Measurements from ENCODE around the gene PAX4. TPM values are rescaled to one million over a fixed set of nuclear protein-coding genes. Genes with fewer than 3 reads are reported as not detected.
"Not testable (repeated sequence)": the region's sequence is repeated elsewhere in the genome, so short reads cannot be mapped to it uniquely, and the experiment has no call there.

Gene PAX4
- total RNA-seq, 1 donor from 2014 or later = not detected

DNA sequence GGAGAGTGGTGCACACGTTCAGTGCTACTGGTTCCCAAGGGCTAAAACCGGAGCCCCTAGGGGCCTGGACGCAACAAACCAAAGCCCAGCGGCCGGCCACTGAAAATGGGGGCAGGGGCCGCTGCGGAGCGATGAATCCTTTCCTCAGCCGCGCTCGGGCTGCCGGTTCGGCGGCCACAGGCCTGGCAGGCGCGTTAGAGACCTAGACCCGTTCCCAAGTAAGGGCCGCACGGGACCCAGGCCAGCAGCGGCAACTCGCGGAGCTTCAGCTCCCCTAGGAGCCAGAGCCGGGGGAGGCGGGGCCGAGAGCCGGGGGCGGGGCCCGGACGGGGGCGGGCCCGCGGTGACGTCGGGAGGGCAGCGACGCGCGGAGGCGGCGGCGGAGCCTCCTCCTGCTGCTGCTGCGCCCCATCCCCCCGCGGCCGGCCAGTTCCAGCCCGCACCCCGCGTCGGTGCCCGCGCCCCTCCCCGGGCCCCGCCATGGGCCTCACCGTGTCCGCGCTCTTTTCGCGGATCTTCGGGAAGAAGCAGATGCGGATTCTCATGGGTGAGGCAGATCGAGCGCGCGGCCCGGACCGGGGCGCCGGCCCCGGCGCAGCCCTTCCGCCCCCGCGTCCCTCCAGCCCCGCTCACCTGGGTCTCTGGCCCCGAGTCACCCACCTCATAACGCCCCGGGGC, 29.8 kb downstream of the PAX4 start, which contains the start of gene ARF5:
TSS of gene ARF5 (plus strand) at position 393 of the 678 bp plus-strand sequence. CDS start at position 481, 88 bp downstream.
- no peak for DNase-seq (ENCODE audit: extremely low read depth, low read depth, low spot score)

DNA sequence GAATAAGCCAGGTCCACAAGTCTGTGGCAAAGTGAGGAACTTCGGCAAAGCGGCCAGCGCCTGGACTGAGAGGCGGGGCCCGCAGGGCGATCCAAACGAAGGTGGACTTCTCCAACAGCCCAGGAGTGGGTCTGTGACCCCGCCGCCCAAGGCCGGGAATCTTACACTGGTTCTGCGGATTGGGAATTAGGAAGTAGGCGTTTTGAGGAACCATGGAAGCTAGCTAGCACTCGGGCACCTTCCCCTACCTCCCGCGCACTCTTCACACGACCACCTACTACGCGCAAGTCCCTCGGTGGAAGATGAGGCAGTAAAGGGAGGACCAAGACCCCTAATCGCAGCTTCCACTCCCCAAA, 30.3 kb downstream of the PAX4 start:
- DNase-seq (ENCODE audit: extremely low read depth, low read depth, low spot score) = no peak

DNA sequence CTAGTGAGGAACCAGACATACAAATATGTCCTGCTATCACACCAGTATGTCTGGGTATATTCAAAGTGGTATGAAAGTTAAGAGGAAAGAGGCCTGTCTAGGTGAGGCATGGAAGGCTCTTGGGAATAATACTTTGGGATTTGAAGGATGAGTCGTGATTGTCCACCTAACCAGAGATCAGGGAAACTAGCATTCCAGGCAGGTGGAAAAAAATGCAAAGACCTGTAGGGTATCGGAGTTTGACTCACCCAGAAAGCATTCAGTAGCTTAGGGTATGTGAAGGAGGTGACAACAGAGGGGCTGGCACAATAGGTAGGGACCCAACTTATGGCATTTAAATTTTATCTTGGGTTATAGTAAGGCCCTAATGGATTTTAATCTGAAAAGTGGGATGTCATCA, 31.6 kb downstream of the PAX4 start:
- no peak for DNase-seq (ENCODE audit: extremely low read depth, low read depth, low spot score)

DNA sequence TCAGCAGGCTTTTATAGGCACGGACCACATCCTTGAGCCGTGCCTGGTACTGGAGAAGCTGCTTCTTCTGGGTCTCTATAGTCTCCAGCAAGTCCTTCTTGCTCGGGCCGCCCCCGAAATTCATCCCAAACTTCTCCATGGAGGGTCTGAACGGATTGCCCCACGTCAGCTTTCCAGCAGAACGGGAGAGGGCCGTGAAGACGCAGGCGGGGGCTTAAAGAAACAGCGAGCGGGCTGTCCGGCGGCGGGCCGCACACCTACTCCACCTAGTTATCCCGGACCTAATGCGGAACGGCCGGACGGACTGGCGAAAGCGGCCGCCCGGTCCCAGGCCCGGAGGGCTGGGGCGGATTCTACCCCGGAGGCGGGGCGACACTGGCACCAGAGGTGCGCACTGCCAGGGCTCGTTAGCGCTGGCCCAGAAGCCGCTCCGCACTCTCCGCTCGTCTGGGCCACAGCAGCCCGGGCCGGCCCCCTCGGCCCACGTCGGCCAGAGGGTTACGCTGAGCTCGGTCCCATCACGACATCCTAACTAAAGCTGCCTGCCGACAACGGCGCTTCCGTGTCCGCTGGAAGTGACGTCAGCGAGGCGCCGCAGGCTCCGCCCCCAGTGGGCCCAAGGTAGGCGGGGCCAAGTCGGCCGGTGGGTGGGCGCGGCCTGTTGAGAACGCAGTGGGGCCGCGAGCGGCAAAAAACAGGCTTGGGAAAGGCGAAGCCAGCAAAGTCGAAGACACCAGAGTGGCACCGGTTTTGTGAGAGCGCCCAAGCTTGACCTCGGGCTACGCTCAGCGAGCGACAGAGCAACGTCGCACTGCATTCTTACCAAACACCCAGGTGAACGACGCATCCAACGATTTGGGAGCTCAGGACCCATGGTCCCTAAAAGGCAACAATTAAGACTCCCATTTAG, 32.6 kb downstream of the PAX4 start, which contains the start of gene GCC1:
TSS of gene GCC1 (minus strand) at position 553 of the 910 bp plus-strand sequence. CDS start at position 139, 414 bp downstream.
- peak; percentile 34 for DNase-seq (ENCODE audit: extremely low read depth, low read depth, low spot score)

DNA sequence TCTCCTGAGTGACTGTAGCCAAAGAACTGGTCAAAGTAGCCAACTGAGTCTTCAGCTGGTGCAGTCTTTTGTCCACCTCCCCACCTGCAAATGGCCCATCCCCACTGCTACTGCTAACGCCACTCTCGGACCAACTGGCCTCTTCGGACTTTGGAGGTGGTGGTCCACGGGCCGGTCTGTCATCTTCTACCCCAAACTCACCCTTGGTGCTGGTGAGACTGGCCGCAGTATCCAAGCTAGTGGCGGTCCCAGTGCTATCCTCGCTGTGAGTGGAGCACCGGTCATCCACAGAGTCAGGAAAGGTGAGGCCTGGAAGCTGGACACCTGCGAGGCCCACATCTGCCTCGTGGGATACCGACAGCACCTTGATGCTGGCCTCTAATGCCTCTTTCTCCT, 33.3 kb downstream of the PAX4 start:
- no peak for DNase-seq (ENCODE audit: extremely low read depth, low read depth, low spot score)

DNA sequence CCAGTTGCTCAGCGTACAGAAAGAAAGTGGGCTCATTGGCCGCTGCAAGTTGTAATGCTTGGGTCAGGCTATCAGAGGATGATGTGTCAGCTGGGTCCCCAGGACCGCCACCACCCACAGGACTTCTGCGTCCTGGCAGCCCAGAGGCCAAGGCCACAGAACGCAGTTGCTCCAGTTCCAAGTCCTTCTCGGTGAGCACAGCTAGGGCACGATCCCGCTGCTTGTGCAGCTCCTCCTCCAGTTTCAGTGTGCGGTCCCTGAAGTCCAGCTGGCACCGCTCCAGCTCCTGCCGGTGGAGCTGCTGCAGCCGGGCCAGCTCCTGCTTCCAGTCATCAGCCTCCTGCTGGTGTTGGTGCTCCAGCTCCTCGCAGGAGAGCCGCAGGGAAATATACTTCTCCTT, 35.6 kb downstream of the PAX4 start:
- no peak for DNase-seq (ENCODE audit: extremely low read depth, low read depth, low spot score)

DNA sequence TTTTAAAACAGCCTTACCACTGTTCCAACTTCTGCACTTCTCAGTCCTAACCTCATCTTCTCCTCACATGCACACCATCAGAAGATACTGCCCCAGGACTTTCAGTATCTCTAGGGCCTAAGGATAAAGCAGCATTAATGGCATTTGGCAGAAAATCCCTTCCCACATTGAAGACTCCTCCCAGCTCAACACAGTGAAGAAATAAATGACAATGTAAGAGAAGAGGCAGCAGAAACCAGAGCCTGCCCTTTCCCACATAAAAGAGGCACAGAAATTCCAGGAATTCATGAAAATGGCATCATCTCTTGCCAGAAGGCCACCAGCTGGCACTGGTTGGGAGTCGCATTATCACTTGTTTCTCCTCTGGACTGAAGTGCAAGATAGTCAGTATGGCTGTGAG, 36.2 kb downstream of the PAX4 start:
- no peak for DNase-seq (ENCODE audit: extremely low read depth, low read depth, low spot score)

DNA sequence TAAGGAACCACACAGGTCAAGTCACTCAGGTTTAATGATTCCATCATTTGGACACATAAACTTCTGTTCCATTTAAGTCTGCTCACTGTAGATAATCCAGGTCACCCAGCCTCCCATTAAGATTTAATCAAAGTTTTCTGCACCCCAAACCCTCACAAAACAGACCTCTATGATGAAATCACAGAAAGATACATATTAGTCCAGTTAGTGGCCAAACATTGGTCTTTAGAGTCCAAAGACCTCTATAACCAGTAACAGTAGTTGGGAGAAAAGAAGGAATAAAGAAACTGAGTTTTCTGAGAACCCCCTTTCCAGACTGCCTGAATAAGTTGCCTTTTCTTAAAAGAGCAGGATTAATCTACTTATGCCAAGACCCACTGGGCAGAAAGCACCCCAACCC, 37.3 kb downstream of the PAX4 start:
- DNase-seq (ENCODE audit: extremely low read depth, low read depth, low spot score) = no peak

DNA sequence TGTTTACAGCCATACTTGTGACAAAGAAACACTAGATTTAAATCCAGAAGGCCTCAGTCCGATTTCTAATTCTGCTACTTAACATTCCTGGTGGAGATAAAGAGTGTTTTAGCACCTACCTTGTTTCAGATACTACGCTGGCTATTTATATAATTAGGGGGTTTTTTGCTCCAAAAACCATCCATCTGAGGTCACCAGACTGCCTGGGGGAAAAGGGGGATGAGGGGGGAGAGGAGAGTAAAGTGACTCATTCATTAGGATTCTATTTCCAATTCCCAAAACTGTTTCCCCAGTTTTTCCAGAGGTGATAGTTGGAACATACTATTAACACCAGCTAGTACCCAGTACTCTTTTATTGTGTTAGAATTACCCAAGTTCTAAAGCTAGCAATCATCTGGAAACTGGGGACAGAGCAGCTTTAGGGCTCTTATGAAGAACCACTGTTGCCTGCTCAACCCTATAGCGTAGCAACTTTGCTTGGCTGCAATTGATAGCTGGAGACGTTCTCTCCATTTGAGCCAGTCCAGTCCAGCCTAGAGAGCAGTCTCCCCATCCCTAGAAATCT, 39.1 kb downstream of the PAX4 start:
- no peak for DNase-seq (ENCODE audit: extremely low read depth, low read depth, low spot score)

DNA sequence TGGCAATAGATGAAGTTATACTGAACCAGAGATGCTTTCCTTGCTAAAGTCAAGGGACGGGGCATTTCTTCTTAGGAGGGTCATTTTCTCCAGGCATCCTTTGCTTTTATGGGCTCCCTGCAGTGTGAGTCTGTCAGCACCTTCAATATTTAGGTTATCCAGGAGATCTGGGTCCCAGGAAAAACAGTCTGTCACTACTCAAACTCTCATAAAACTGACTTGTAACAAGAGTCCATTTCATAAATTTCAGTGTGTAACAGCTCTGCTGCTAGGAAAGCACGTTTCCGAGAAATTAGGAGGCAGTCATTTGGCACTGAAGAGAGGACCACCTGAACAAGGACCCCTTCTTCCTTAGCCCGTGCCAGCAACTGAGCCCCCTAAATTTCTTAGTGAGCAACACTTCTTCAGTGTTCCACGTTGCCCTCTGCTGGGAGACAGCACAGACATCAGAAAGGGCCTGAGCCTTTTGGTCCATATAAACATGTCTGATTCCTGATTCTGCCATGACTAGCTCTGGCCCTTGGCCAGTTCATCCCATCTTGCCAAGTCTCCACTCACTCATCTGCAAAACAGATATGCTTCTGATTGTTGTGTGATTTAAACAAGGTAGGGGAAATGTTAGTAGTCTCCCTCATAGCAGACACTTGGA, 39.8 kb downstream of the PAX4 start:
- no peak for DNase-seq (ENCODE audit: extremely low read depth, low read depth, low spot score)

DNA sequence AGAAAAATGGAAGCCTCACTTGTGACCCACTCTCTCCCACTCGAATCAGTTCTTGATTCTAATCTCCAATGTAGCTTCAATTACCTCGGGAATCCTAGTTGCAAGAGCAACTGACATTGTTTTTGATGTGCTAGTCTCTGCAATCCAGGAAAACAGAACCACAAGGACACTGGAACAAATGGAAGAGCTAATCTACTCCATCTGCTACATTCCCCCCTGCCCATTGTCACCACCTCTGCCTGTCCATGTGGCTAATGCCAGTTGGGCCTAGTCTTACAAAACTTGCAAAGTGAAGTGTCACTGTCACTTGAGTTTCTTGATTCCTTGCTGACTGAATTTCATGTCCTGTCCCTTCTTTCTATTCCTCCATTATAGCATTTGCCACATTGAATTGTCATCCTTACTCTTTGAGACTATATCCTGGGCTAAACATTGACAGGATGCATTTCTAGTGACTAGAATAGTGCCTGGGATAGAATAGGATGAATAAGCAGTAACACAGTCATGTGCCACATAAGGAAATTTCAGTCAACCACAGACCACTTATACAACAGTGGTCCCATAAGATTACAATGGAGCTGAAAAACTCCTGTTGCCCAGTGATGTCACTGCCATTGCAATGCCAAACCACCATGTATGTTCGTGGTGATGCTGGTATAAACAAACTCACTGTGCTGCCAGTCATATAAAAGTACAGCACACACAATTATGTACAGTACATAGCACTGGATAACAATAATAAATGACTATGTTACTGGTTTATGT, 46.0 kb downstream of the PAX4 start:
- no peak for DNase-seq (ENCODE audit: extremely low read depth, low read depth, low spot score)

DNA sequence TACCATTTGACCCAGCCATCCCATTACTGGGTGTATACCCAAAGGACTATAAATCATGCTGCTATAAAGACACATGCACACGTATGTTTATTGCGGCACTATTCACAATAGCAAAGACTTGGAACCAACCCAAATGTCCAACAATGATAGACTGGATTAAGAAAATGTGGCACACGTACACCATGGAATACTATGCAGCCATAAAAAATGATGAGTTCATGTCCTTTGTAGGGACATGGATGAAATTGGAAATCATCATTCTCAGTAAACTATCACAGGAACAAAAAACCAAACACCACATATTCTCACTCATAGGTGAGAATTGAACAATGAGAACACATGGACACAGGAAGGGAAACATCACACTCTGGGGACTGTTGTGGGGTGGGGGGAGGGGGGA, 49.9 kb downstream of the PAX4 start:
- not testable (repeated sequence) for DNase-seq (ENCODE audit: extremely low read depth, low read depth, low spot score)

DNA sequence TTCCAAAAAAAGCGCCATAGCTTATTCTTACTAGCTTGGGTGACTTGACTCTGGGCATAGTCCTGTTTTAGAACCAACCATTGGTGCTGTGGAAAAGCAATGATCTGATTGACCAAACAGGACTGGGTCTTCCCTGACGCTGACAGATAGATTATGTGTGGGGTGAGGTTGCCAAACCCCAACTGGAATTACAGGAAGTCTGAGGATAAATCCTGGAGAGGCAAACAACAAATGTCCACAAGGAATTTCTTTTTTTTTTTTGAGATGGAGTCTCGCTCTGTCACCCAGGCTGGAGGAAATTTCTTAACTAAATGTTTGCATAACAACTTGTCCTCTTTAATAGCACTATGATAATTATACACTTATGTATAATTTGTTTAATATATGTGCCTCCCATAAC, 51.7 kb downstream of the PAX4 start:
- DNase-seq (ENCODE audit: extremely low read depth, low read depth, low spot score) = no peak

Other genes with a start within 250 kb of the PAX4 start
- gene ZNF800, start 225.4 kb downstream of the PAX4 start, total RNA-seq = 14.4 and 34.4 TPM in 2 replicates
- gene GCC1, start 32.5 kb downstream of the PAX4 start, total RNA-seq = 17.6 and 19.7 TPM in 2 replicates
- gene ARF5, start 29.7 kb downstream of the PAX4 start, total RNA-seq = 194 and 259 TPM in 2 replicates
- 0.48 and 1.1 TPM in 2 replicates for gene FSCN3, start 24.4 kb downstream of the PAX4 start, total RNA-seq
- 185 and 193 TPM in 2 replicates for gene SND1, start 34.1 kb upstream of the PAX4 start, total RNA-seq

Measured in glomerular endothelial cell (primary cell).